ENCODE results near the gene CCDC28B.
"Not testable (repeated sequence)": the region's sequence is repeated elsewhere in the genome, so short reads cannot be mapped to it uniquely, and the experiment has no call there.

Gene CCDC28B

DNA sequence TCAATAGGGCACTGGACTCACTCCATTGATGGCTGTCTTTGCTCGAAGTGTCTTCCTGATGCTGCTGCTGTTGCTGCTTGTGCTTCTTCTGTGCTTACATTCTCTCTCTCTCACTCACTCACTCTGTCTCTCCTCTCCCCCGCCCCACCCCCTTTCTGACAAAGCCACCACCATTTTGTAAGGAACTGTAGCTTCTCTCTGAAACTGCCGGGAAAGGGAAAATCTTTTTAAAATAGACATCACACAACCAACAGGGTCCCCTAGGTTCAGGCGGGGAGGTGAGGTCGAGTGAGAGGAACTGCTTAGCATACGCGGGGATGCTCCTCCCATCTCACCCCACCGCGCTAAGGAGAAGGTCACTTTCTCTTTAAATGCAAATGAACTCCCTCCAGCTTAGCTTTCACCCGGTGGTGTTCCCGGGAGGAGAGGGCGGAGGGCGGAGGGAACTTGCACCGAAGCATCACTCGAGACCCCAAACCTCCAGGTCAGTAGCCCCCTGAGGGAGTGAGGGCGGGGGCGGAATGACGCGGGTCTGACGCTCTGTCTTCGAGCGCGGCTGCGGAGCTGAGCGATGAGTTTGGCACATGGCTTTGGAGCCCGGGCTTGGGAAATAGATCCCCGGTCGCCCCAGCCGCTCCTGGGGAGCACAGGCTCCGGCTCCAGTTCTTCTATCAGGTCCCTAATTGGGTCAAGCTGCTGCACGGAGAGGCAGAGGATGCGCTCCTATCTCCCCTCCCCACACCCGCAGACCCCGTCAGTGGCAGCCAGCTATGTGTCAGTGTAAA is at the start of gene CCDC28B:
Gene CCDC28B (plus strand): TSS at position 370 of the 785 bp plus-strand sequence. CDS start 1,341 bp downstream, outside the sequence.
- DNase-seq (ENCODE audit: low read depth in 2 of 3, low spot score in 1 of 3) = peak in 2 of 3 donors; percentile 36 to 43

DNA sequence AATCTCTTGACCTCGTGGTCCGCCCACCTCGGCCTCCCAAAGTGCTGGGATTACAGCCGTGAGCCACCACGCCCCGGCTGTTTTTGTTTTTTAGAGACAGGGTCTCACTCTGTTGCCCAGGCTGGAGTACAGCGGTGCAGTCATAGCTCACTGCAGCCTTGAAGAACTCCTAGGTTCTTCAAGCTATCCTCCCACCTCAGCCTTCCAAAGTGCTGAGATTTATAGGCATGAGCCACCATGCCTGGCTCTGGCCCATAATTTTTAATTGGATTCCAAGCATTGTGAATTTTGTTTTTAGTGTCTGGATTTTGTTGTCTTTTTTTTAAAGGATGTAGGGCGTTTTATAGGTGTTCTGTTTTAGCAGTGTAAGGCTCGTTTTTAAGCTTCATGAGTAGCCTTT is 49.5 kb upstream of the CCDC28B start:
- no peak for DNase-seq (ENCODE audit: low read depth in 2 of 3, low spot score in 1 of 3)

DNA sequence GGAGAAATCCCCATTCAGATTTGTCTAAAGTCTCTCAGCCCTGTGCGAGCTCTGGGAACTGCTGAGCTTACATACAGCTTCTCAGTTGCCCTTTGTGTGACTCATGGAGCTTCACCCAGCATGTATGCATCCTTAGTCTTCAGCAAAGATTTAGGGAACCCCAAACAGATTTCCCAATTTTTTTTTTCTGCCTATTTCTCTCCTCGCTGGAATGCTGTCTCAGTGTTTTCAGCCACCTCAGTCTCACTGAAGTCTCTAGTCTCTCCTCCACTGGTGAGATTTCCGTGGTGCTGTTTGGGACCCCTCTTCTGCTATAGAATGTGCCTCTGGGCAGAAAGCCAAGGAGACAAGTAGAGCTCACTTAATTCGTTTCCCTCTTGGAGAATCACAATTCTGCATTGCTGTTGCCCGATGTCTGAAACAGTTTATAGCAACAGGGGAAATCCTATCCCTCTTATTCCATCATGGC is 49.0 kb upstream of the CCDC28B start:
- no peak for DNase-seq (ENCODE audit: low read depth in 2 of 3, low spot score in 1 of 3)

- DNase-seq (ENCODE audit: low read depth in 2 of 3, low spot score in 1 of 3) = no peak
Observed at GRCh38 chr1:32159189-32159588, 41.2 kb upstream of the CCDC28B start.

GRCh38 chr1:32163405-32163804 is 37.0 kb upstream of the CCDC28B start:
- DNase-seq (ENCODE audit: low read depth in 2 of 3, low spot score in 1 of 3) = no peak

DNA sequence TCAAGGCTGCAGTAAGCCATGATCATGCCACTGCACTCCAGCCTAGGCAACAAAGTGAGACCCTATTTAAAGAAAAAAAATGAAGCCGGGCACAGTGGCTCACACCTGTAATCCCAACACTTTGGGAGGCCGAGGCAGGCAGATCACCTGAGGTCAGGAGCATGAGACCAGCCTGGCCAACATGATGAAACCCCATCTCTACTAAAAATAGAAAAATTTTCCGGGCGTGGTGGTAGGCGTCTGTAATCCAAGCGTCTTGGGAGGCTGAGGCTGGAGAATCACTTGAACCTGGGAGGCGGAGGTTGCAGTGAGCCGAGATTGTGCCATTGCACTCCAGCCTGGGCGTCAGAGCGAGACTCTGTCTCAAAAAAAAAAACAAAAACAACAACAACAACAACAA is 34.8 kb upstream of the CCDC28B start:
- DNase-seq (ENCODE audit: low read depth in 2 of 3, low spot score in 1 of 3) = not testable (repeated sequence)

DNA sequence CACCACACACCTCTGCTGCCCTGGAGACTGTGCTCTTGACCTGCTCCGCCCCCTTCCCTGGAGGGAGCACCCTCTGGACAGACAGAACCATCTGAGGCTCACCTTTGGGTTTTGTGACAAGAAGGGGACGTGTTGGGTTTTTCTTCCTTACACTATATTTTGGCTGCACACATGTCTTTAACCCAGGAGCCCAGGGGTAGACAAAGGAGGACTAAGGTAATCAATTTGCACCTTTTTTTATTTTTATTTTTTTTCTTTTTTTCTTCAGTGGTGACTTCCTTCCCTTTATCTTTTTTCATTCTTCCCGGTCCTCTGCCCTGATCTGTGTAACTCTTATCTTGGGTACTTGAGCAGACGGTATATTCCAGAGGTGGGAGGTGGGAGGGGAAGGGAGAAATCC is 29.4 kb upstream of the CCDC28B start:
- DNase-seq (ENCODE audit: low read depth in 2 of 3, low spot score in 1 of 3) = no peak

- DNase-seq (ENCODE audit: low read depth in 2 of 3, low spot score in 1 of 3) = no peak
Observed at GRCh38 chr1:32172621-32173245, 27.7 kb upstream of the CCDC28B start.

GRCh38 chr1:32178380-32179192 is 21.8 kb upstream of the CCDC28B start:
- DNase-seq (ENCODE audit: low read depth in 2 of 3, low spot score in 1 of 3) = no peak

DNA sequence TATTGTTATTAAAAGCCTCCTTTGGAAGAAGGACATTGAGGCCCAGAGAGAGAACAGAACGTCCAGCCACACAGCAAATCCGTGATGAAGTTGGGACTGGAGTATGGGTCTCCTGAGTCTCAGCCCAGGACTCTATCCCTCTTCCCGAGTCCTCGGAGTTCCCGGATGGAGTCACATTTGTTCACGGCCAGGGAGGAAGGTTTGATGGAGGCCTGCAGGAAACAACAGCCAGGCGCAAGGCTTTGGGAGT is 21.3 kb upstream of the CCDC28B start:
- no peak for DNase-seq (ENCODE audit: low read depth in 2 of 3, low spot score in 1 of 3)

- DNase-seq (ENCODE audit: low read depth in 2 of 3, low spot score in 1 of 3) = peak; percentile 81 to 91 (median 88)
Observed at GRCh38 chr1:32179443-32180185, 20.8 kb upstream of the CCDC28B start, which contains the start of gene TXLNA. Gene TXLNA (plus strand): TSS chr1:32179675. CDS start chr1:32180346, 671 bp downstream.

DNA sequence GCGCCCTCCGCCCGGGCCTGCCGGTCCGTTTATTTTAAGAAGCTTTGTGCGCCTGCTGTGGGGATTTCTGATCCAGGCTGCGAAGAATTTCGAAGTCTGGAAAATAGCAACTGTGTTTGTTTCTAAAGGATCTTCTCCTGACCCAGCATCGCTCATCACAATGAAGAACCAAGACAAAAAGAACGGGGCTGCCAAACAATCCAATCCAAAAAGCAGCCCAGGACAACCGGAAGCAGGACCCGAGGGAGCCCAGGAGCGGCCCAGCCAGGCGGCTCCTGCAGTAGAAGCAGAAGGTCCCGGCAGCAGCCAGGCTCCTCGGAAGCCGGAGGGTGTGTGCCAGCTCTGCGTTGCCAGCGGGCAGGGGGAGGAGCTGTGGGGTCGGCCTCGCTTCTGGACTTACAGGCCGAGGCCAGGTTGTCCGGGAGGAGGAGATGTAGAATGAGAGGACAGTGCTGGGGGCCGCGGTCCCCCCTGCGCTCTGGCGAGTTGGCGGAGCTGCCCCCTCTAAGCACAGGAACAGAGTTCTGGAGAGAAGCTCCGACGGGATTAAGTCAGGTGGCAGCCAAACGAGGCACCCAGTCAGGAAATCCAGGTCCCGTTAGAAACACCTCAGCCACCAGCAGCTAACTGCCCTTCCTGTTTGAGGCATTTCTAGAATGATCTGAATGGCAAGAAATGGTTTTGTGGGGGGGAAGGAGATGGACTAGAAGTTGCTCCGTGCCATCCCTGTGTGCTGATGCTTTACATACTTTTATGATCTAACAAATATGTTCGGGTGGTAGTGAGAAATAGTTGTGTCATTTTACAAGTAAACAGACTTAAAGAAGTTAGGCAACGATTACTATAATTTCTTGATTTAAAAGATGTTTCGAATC is 20.0 kb upstream of the CCDC28B start:
- DNase-seq (ENCODE audit: low read depth in 2 of 3, low spot score in 1 of 3) = no peak

DNA sequence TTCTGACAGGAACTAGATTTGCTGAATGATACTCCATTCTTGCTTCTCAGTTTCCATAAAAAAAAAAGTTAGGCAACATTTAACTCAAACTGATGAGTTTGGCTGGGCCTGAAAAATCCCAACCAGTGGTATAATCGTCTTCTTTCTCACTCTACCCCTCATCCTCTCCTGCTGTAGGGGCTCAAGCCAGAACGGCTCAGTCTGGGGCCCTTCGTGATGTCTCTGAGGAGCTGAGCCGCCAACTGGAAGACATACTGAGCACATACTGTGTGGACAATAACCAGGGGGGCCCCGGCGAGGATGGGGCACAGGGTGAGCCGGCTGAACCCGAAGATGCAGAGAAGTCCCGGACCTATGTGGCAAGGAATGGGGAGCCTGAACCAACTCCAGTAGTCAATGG is 19.3 kb upstream of the CCDC28B start:
- no peak for DNase-seq (ENCODE audit: low read depth in 2 of 3, low spot score in 1 of 3)

GRCh38 chr1:32181563-32181962 is 18.8 kb upstream of the CCDC28B start:
- no peak for DNase-seq (ENCODE audit: low read depth in 2 of 3, low spot score in 1 of 3)

- DNase-seq (ENCODE audit: low read depth in 2 of 3, low spot score in 1 of 3) = no peak
Observed at GRCh38 chr1:32182060-32182459, 18.3 kb upstream of the CCDC28B start.

DNA sequence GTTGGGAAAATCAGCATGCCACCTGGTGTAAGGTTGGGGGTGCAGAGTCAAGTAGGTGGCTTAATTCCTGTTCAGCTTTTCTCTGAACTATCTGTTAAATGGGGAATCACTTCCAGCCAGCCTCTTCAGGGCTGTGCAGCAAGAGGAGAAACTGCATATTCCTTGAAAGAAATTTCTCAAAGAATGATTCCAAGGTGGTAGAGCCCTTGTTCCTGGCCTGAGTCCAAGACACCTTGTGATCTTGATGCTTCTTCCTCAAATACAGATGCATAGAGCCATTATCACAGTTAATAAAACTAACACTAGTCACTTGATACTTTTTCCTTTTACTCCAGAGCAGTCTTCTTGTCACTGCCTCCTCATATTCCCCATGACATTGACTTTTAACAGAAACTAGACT is 15.7 kb upstream of the CCDC28B start:
- DNase-seq (ENCODE audit: low read depth in 2 of 3, low spot score in 1 of 3) = no peak

DNA sequence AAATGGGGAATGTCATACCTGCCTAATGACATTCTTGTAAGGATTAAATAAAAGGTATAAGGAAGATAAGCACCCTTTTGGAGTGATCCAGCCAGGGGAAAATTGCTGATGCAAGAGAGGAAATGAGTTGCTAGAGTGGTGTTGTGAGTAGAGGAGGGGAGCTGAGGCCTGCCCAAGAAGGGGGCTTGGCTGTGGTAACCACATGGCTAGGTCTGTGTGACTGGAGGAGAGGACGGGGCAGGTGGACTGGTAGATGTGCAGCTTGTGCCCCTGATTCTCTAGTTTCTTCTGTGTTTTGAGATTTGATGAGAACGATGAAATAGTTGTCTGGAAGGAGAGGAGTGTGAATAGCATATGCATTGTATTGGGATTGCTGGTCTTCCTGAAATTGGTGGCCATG is 14.3 kb upstream of the CCDC28B start:
- DNase-seq (ENCODE audit: low read depth in 2 of 3, low spot score in 1 of 3) = no peak

- no peak for DNase-seq (ENCODE audit: low read depth in 2 of 3, low spot score in 1 of 3)
Observed at GRCh38 chr1:32186491-32186890, 13.9 kb upstream of the CCDC28B start.

DNA sequence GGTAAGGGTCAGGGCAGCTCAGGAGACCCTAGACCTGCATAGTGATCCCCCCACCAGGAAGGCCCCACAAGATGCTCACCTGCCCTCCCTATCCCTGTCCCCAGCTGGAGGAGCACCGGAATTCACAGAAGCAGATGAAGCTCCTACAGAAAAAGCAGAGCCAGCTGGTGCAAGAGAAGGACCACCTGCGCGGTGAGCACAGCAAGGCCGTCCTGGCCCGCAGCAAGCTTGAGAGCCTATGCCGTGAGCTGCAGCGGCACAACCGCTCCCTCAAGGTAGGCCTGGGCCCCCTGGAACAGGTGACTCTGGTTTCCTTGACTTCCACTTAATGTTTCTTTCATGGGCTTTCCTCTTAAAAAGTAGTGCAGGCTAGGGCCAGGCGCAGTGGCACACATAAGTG is 12.5 kb upstream of the CCDC28B start:
- no peak for DNase-seq (ENCODE audit: low read depth in 2 of 3, low spot score in 1 of 3)

DNA sequence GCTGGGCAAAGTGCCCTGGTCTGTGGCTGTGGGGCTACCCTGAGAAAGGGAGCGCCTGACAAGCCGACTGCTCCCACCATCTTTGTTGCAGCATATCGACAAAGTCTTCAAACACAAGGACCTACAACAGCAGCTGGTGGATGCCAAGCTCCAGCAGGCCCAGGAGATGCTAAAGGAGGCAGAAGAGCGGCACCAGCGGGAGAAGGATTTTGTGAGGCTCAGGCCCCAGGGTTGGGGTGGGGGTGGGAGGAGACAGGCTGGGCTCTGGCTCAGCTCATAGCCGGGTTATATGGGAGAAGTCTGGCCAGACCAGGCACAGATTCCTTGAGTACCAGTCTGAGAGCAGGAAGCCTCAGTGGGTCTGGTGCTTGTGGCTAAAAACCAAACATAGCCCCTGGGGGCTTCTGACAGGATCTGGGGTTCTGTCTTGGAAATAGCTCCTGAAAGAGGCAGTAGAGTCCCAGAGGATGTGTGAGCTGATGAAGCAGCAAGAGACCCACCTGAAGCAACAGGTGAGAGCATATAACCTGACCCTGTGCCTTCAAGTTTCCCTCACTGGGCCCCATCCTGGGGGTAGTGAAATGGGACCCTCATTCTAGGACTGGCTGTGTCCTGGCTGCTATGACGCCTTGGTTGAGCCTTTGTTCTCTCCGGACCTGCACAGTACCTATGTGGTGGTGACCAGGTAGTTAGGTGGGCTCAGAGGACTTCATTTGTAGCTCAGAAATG is 8.0 kb upstream of the CCDC28B start:
- DNase-seq (ENCODE audit: low read depth in 2 of 3, low spot score in 1 of 3) = no peak
